AG04450 (cell line): ENCODE data around the gene TMEM247. TPM values are rescaled to one million over a fixed set of nuclear protein-coding genes. Genes with fewer than 3 reads are reported as not detected.

Experiments used
- CTCF ChIA-PET: fragments of 300-600, 350-600 bp; formaldehyde crosslinking; extraction: SDS; loops from one replicate; lab custom pipeline; 2022; ENCODE audit warnings: antibody characterized with exemption, inconsistent platforms; lab: Charles Lee
- POLR2A ChIA-PET: fragments of 350-600 bp; formaldehyde crosslinking; extraction: SDS; loops from one replicate; lab custom pipeline; 2021; ENCODE audit warnings: antibody characterized with exemption, inconsistent platforms; lab: Yijun Ruan, JAX
- DNase-seq: peaks from one replicate; pipeline ENCODE4 v3.0.0-alpha.2; 2011; ENCODE audit warnings: low read depth, low spot score
- H3K27ac ChIP-seq: one replicate; pipeline ENCODE4 v1.5.1; 2012; ENCODE audit warnings: low read depth, low read length, control low read depth
- H3K27me3 ChIP-seq: one replicate; pipeline ENCODE4 v1.6.0; 2012; ENCODE audit warnings: low read length; ENCODE audit not compliant: control insufficient read depth, insufficient read depth
- H3K4me3 ChIP-seq: 2 replicates; pipeline ENCODE4 v1.5.1; 2011; ENCODE audit warnings: mild to moderate bottlenecking, low read depth, low read length, control low read depth
- H3K9me3 ChIP-seq: 2 replicates; pipeline ENCODE4 v1.5.1; 2012; ENCODE audit warnings: low read length; ENCODE audit not compliant: control insufficient read depth, insufficient read depth
- polyA plus RNA-seq: library from polyadenylated mRNA; depleted of rRNA; stranded (reverse); fragments of >200 nt; gene quantifications from 2 replicates; pipeline ENCODE4 v1.2.3, GENCODE V29; 2011
- TF ChIP-seq, protein P1 (sequence below): IDR thresholded peaks from 2 replicates; pipeline ENCODE4 v1.5.1; 2011; ENCODE audit warnings: low read depth, low read length, control low read depth, inconsistent platforms

Gene TMEM247
- polyA plus RNA-seq, 1 experiment = not detected

- POLR2A ChIA-PET = no interaction called here
- H3K27ac ChIP-seq = no peak overlapping the region
- TF ChIP-seq, protein P1, sequence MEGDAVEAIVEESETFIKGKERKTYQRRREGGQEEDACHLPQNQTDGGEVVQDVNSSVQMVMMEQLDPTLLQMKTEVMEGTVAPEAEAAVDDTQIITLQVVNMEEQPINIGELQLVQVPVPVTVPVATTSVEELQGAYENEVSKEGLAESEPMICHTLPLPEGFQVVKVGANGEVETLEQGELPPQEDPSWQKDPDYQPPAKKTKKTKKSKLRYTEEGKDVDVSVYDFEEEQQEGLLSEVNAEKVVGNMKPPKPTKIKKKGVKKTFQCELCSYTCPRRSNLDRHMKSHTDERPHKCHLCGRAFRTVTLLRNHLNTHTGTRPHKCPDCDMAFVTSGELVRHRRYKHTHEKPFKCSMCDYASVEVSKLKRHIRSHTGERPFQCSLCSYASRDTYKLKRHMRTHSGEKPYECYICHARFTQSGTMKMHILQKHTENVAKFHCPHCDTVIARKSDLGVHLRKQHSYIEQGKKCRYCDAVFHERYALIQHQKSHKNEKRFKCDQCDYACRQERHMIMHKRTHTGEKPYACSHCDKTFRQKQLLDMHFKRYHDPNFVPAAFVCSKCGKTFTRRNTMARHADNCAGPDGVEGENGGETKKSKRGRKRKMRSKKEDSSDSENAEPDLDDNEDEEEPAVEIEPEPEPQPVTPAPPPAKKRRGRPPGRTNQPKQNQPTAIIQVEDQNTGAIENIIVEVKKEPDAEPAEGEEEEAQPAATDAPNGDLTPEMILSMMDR = no peak
- H3K4me3 ChIP-seq = no peak overlapping the region
- CTCF ChIA-PET = interaction anchor here (0.8 kb wide), 1 partner anchor 30 kb away, joined by 3 read pairs; no protein-coding TSS in a partner anchor
- DNase-seq = no peak
- H3K27me3 ChIP-seq = no peaks in the 10 kb centered on the region
- H3K9me3 ChIP-seq = no peaks in the 10 kb centered on the region
Measured at GRCh38 chr2:46495231-46496030, 16.1 kb downstream of the TMEM247 start.

DNA sequence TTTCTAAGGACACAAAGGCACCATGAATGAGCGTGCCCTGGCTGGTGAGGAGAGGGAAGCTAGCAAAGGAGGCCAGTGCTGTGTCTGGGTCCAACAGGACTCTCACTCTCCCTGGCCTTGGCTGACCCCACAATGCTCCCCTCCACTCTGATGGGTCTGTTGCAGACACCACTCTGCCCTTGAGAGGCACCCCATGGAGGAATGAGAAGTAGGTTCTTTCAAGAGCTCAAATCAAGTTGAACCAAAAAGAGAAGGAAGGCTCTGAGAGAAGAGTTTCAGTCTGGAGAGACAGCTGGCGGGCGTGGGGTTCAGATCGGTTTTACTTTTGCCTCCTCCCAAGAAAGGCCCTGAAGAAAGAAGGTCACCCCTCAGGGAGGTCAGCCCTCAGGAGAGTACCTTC is 18.4 kb downstream of the TMEM247 start:
- Histone ChIP-seq H3K9me3 (no peaks in the 10 kb centered on the region), H3K4me3 (no peak overlapping the region), H3K27ac (no peak overlapping the region), H3K27me3 (no peaks in the 10 kb centered on the region)
- no peak for DNase-seq
- POLR2A ChIA-PET = no interaction called here
- CTCF ChIA-PET = interaction anchor here (1.1 kb wide), 1 partner anchor 38 kb away, joined by 6 read pairs; no protein-coding TSS in a partner anchor
- TF ChIP-seq, protein P1 = no peak

DNA sequence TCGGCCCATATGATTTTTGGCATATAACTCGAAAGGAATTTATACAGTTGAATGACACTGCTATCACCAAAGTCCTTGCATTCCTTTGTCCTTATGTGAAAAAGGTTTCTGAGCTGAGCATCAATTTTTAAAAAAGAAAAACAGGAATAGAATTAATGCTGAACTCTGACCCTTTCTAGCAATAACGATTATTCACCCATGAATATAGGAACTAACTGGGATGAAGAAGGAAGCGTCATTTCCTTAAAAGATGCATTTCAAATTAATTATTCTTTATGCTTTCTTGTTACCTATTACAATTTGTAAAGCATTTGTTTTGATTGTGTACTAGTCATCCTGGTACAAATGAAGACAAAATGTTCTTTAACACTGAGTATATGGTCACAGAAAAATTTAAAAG is 19.3 kb downstream of the TMEM247 start:
- ChIA-PET CTCF (no interaction called here), POLR2A (no interaction called here)
- TF ChIP-seq, protein P1 = no peak

DNA sequence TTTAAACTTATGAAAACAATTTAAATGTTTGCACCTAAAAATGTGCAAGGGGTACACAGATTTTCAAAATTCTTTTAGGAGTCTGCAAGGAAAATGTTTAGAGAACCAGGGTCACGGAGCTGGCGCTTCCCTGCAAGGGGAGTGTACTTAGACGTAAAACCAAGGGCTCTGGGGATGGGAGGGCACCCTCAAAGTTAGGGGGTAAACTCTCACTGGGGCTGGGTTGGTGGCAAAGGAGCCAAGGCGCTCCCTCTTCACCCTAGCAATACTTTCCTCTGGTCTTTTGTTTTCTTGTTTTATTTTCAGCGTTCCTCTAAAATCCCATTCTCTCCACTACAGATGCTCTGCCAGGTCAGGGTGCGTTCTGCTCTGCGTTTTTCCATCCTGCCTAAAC is 20.0 kb downstream of the TMEM247 start:
- no peaks in the 10 kb centered on the region for H3K27me3 ChIP-seq
- peak overlapping the region; percentile 81 for H3K27ac ChIP-seq
- CTCF ChIA-PET = no interaction called here
- TF ChIP-seq, protein P1 = no peak
- no peaks in the 10 kb centered on the region for H3K9me3 ChIP-seq
- DNase-seq = no peak
- POLR2A ChIA-PET = no interaction called here
- H3K4me3 ChIP-seq = peak overlapping the region; percentile 69

More for the DNA sequence above, 19.3 kb downstream of the TMEM247 start:
- H3K9me3 ChIP-seq = no peaks in the 10 kb centered on the region
- H3K27ac ChIP-seq = no peak overlapping the region
- DNase-seq = no peak
- H3K27me3 ChIP-seq = no peaks in the 10 kb centered on the region
- no peak overlapping the region for H3K4me3 ChIP-seq

- no peak for DNase-seq
- CTCF ChIA-PET = interaction anchor here (0.6 kb wide), 1 partner anchor 40 kb away, joined by 3 read pairs; no protein-coding TSS in a partner anchor
- Histone ChIP-seq H3K27me3 (no peaks in the 10 kb centered on the region), H3K9me3 (no peaks in the 10 kb centered on the region), H3K27ac (no peak overlapping the region), H3K4me3 (no peak overlapping the region)
- TF ChIP-seq, protein P1 = no peak
- POLR2A ChIA-PET = no interaction called here
Measured at GRCh38 chr2:46500801-46501200, 21.4 kb downstream of the TMEM247 start.
